HG03039 (cell line): Measurements from ENCODE around the gene DTYMK.

Experiments
- ATAC-seq: cut with Tn5 transposase; IDR thresholded peaks from one replicate; pipeline ENCODE4 v1.9.1; 2021; ENCODE audit warnings: mild to moderate bottlenecking, moderate library complexity; ENCODE audit not compliant: unreplicated experiment

DTYMK gene

DNA sequence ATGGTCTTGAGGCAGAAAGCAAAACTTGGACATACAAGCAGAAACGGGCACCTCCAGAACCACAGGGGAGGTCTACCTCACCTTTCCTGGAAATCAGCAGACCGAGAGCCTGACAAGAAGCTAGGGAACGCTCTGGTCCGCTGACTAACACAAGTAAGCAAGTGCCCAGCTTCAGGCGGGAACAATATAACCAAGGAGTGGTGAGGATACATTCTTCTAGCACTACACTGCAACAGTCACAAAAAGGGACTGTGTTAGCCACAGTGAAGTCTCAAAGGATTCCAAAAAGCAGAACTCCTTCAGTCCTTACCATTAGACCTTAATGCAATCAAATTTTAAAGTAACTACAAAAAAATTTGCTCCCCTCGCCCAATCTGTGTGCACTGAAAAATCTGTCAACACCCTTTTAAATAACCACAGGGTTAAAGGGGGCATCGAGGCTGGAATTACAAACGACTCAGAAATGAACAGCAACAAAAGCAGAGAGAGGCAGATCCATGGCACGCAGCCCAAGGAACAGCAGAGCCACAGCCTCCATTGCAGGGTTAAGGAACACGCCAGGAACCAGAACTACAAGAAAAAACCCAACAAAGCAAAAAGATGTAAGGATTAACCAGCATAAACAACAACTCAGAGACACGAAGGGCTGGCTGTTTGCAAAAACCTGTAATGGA is 56.7 kb downstream of the DTYMK start:
- no peak for ATAC-seq

DNA sequence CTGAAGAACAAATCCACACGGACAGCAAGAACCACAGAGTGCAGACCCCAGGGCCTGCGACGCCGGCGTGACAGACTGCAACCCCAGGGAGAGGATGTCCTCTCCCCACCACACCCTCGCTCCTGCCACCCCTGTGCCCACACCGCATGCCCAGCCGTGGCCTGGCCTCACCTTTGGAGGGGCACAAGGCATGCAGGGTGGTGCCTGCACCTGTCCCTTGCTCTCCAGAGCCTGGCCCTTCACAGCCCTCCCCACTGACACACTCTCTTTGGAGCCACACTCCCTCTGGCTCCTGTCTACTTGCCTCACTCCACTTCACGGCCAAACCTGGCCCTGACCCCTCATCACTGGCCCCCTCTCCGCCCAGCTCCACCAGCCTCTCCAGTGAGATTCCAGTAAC is 58.9 kb downstream of the DTYMK start:
- no peak for ATAC-seq
